ENCODE data around the gene WBP4. TPM values are rescaled to one million over a fixed set of nuclear protein-coding genes. Genes with fewer than 3 reads are reported as not detected.

WBP4 gene
- polyA plus RNA-seq, 4 donors, result 22.3 to 25.2 (median 24.5) TPM

Other genes starting within 250 kb of the WBP4 start
- gene ELF1, start 42.2 kb upstream of the WBP4 start, polyA plus RNA-seq (ENCODE audit: insufficient read length in 4 of 4), result 10 to 100 TPM; 45.8 to 49.2 (median 47.9) TPM
- 10 to 100 TPM; 16.0 to 20.0 (median 18.8) TPM for gene KBTBD6, start 71.3 kb downstream of the WBP4 start, polyA plus RNA-seq (ENCODE audit: insufficient read length in 4 of 4)
- gene KBTBD7, start 133.1 kb downstream of the WBP4 start, polyA plus RNA-seq (ENCODE audit: insufficient read length in 4 of 4), result 10 to 100 TPM; 17.0 to 20.2 (median 18.8) TPM
- gene MTRF1, start 202.1 kb downstream of the WBP4 start, polyA plus RNA-seq (ENCODE audit: insufficient read length in 4 of 4), result 10 to 100 TPM; 13.8 to 26.4 (median 18.2) TPM
- gene NAA16, start 249.8 kb downstream of the WBP4 start, polyA plus RNA-seq (ENCODE audit: insufficient read length in 4 of 4), result 10 to 100 TPM; 25.4 to 59.8 (median 39.9) TPM